Measurements from ENCODE around the gene EHHADH.

DNA sequence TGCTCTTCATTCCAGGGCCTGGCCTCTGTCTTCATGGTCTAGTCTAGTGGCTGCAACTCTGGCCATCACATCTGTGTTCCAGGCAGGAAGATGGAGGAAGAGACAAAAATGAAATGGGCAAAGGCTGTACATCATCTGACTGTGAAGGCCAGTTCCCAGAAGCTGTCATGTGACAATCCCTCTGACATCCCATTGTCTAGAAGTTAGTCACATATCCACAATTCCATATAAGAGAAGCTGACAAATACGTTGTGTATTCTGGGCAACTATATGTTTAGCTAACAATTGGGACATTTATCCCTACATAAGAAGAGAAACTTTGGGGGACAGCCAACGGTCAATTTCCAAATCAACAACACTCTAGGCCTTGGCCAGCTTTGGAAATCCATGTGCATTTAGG, 66.5 kb downstream of the EHHADH start:
- TF ChIP-seq, protein P1, sequence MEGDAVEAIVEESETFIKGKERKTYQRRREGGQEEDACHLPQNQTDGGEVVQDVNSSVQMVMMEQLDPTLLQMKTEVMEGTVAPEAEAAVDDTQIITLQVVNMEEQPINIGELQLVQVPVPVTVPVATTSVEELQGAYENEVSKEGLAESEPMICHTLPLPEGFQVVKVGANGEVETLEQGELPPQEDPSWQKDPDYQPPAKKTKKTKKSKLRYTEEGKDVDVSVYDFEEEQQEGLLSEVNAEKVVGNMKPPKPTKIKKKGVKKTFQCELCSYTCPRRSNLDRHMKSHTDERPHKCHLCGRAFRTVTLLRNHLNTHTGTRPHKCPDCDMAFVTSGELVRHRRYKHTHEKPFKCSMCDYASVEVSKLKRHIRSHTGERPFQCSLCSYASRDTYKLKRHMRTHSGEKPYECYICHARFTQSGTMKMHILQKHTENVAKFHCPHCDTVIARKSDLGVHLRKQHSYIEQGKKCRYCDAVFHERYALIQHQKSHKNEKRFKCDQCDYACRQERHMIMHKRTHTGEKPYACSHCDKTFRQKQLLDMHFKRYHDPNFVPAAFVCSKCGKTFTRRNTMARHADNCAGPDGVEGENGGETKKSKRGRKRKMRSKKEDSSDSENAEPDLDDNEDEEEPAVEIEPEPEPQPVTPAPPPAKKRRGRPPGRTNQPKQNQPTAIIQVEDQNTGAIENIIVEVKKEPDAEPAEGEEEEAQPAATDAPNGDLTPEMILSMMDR (conservative IDR thresholded peaks at IDR 0.05; ENCODE audit: low read length): no peak
- no peak for TF ChIP-seq EZH2phosphoT487 (IDR thresholded peaks at IDR 0.05; ENCODE audit: borderline replicate concordance)
